LNCaP clone FGC (cell line): ENCODE measurements around the gene EZH2.

Experiments used
- DNase-seq: peaks from one replicate; pipeline ENCODE4 v3.0.0-alpha.2; 2011; ENCODE audit warnings: low read depth
- H3K4me3 ChIP-seq: 2 replicates; pipeline ENCODE4 v1.5.1; 2011; ENCODE audit warnings: mild to moderate bottlenecking, low read depth, low read length, control low read depth
- TF ChIP-seq, protein P1 (sequence below): IDR thresholded peaks from 2 replicates; pipeline ENCODE4 v1.5.1; 2012; ENCODE audit warnings: mild to moderate bottlenecking; ENCODE audit not compliant: control insufficient read depth, insufficient read depth; ENCODE audit errors: extremely low read depth

Gene EZH2

GRCh38 chr7:148830897-148831692 lies 53.0 kb downstream of the EZH2 start:
- no peak for DNase-seq
- no peak overlapping the region for H3K4me3 ChIP-seq
- TF ChIP-seq, protein P1, sequence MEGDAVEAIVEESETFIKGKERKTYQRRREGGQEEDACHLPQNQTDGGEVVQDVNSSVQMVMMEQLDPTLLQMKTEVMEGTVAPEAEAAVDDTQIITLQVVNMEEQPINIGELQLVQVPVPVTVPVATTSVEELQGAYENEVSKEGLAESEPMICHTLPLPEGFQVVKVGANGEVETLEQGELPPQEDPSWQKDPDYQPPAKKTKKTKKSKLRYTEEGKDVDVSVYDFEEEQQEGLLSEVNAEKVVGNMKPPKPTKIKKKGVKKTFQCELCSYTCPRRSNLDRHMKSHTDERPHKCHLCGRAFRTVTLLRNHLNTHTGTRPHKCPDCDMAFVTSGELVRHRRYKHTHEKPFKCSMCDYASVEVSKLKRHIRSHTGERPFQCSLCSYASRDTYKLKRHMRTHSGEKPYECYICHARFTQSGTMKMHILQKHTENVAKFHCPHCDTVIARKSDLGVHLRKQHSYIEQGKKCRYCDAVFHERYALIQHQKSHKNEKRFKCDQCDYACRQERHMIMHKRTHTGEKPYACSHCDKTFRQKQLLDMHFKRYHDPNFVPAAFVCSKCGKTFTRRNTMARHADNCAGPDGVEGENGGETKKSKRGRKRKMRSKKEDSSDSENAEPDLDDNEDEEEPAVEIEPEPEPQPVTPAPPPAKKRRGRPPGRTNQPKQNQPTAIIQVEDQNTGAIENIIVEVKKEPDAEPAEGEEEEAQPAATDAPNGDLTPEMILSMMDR = no peak

- TF ChIP-seq, protein P1 = no peak
- no peak overlapping the region for H3K4me3 ChIP-seq
- DNase-seq = no peak
These were observed 55.1 kb downstream of the EZH2 start for GRCh38 chr7:148828965-148829364.

DNA sequence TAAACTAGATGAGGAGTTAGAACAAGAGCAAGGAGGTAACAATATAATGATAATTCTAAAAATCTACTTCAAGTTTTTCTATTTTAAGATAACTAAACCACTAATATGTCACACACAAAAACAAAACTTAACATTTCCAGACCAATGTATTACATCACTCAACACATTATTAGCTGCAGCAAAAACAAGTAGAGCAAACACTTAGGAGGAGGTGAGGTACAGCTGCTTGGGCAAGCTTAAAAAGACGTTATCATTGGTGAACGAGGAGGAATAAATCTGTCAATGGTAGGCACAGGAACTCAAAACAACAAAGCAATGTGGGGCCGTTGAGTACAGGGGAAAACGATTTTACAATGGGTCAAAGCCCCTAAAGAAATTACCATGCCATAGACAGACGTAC lies 58.8 kb downstream of the EZH2 start:
- H3K4me3 ChIP-seq = no peak overlapping the region
- DNase-seq = no peak
- TF ChIP-seq, protein P1 = no peak

DNA sequence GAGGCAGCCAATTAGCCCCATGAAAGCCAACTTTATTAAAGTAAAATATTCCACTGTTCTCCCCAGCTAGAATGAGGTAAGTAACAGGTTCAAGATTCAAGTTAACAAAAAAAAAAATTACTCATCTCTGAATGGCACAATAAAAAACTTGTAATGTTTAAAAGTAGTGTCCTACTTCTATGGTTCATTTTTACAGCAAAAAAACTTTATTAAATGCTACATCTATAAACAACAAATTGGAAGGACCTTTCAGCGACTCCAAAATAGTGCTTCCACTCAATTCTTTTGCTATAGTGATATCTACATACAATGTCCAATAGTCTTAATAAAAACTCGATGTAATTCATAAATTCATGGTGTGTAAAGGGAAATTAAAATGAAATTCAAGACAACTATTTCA lies 59.2 kb downstream of the EZH2 start:
- DNase-seq = no peak
- TF ChIP-seq, protein P1 = no peak

GRCh38 chr7:148821422-148821821 lies 62.7 kb downstream of the EZH2 start:
- no peak for DNase-seq
- no peak overlapping the region for H3K4me3 ChIP-seq

More for the DNA sequence above, 59.2 kb downstream of the EZH2 start:
- H3K4me3 ChIP-seq = no peak overlapping the region

DNA sequence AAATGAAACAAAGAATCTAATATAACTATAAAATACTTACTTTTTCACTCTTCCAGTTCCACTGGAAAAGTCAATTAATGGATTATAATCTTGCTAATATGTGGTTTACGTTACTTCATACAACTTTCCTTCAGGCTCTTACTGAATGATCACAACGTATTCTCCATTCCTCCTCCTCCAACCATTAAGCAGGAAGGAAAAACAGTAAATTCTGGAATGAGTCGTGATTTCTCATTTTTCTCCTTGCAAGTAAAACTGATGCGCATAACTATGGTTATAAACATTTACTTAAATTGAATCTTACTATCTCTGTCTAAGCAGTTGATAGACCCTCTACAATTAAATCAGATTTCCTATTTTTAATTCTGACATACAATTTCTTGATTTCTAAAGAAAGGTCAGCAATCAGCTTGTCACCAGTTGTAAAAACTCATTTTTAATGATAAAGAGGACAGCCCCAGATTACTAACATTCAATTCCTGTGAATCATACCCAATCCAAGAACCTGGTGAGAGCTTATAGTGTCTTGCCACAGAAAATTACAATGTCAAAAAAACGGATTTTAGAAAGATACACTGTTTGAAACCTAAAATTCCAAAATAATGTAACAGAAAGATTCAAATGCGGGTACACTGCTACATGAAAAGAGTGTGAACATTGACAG lies 64.3 kb downstream of the EZH2 start:
- H3K4me3 ChIP-seq = no peak overlapping the region
- no peak for DNase-seq
- TF ChIP-seq, protein P1 = no peak

More at GRCh38 chr7:148821422-148821821, 62.7 kb downstream of the EZH2 start:
- TF ChIP-seq, protein P1 = no peak

DNA sequence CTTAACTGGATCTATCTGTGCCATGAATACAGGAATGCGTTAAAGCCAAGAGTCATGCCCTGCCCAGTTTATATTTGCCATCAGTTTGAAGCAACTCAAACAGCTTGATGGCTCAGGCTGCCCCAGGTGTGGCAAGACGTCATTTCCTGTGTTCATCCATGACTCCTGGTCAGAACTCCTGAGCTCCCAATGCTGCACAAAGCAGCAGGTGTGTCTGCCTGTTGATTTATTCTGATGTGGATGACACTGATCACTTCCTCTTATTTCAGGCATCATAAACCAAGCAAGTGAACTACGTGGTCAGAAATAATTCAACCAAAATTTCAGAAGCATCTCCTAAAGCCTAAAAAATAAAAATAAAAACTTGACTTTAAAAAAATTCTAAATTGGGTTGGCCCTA lies 68.5 kb downstream of the EZH2 start:
- DNase-seq = no peak
- no peak overlapping the region for H3K4me3 ChIP-seq
- TF ChIP-seq, protein P1 = no peak
